ENCODE measurements around the gene OVOL2. TPM values are rescaled to one million over a fixed set of nuclear protein-coding genes. Genes with fewer than 3 reads are reported as not detected.

Gene OVOL2
- polyA plus RNA-seq, 4 donors, result 7.3 to 23.3 (median 10.5) TPM

- 21 to 28% (median 26%) methylated on average over 16 of the region's 16 CpGs for WGBS, 3 donors
- no peak overlapping the region for H3K4me3 ChIP-seq (ENCODE audit: low read depth in 1 of 3, low read length in 3 of 3)
- FAIRE-seq, result no peak
- no peak overlapping the region for H3K27ac ChIP-seq (ENCODE audit: low read depth in 1 of 3, low read length in 2 of 3)
- no peaks in the 10 kb centered on the region for H3K36me3 ChIP-seq (ENCODE audit: control insufficient read depth in 3 of 3, insufficient read depth in 2 of 3, low read depth in 1 of 3, low read length in 3 of 3)
- H3K9me3 ChIP-seq (ENCODE audit: control insufficient read depth in 2 of 2, insufficient read depth in 1 of 2, low read depth in 1 of 2, low read length in 1 of 2), result no peaks in the 10 kb centered on the region
- no peaks in the 10 kb centered on the region for H3K27me3 ChIP-seq (ENCODE audit: control insufficient read depth in 3 of 3, insufficient read depth in 3 of 3, low read length in 3 of 3)
- DNase-seq, result peak; percentile 57 to 64
- H3K4me1 ChIP-seq (ENCODE audit: control insufficient read depth in 3 of 3, insufficient read depth in 2 of 3, low read depth in 1 of 3, low read length in 2 of 3), result no peaks in the 10 kb centered on the region
Measured at GRCh38 chr20:17995967-17996819, 61.5 kb downstream of the OVOL2 start.

- WGBS, 3 donors, result 89 to 93% (median 92%) methylated on average over 3 of the region's 3 CpGs
- no peaks in the 10 kb centered on the region for H3K27me3 ChIP-seq (ENCODE audit: control insufficient read depth in 3 of 3, insufficient read depth in 3 of 3, low read length in 3 of 3)
- no peak overlapping the region for H3K27ac ChIP-seq (ENCODE audit: low read depth in 1 of 3, low read length in 2 of 3)
- no peak for FAIRE-seq
- DNase-seq, result no peak
- H3K9me3 ChIP-seq (ENCODE audit: control insufficient read depth in 2 of 2, insufficient read depth in 1 of 2, low read depth in 1 of 2, low read length in 1 of 2), result no peaks in the 10 kb centered on the region
- peaks cover 0 to 16% (median 6%) of the 10 kb centered on the region in 3 donors for H3K36me3 ChIP-seq (ENCODE audit: control insufficient read depth in 3 of 3, insufficient read depth in 2 of 3, low read depth in 1 of 3, low read length in 3 of 3)
- H3K4me1 ChIP-seq (ENCODE audit: control insufficient read depth in 3 of 3, insufficient read depth in 2 of 3, low read depth in 1 of 3, low read length in 2 of 3), result no peaks in the 10 kb centered on the region
- H3K4me3 ChIP-seq (ENCODE audit: low read depth in 1 of 3, low read length in 3 of 3), result no peak overlapping the region
Measured at GRCh38 chr20:17993546-17993945, 64.2 kb downstream of the OVOL2 start.

- H3K9me3 ChIP-seq (ENCODE audit: control insufficient read depth in 2 of 2, insufficient read depth in 1 of 2, low read depth in 1 of 2, low read length in 1 of 2), result no peaks in the 10 kb centered on the region
- peaks cover 0 to 21% (median 6%) of the 10 kb centered on the region in 3 donors for H3K36me3 ChIP-seq (ENCODE audit: control insufficient read depth in 3 of 3, insufficient read depth in 2 of 3, low read depth in 1 of 3, low read length in 3 of 3)
- DNase-seq (no peak), FAIRE-seq (no peak)
- H3K27me3 ChIP-seq (ENCODE audit: control insufficient read depth in 3 of 3, insufficient read depth in 3 of 3, low read length in 3 of 3), result no peaks in the 10 kb centered on the region
- no peak overlapping the region for H3K4me3 ChIP-seq (ENCODE audit: low read depth in 1 of 3, low read length in 3 of 3)
- no peaks in the 10 kb centered on the region for H3K4me1 ChIP-seq (ENCODE audit: control insufficient read depth in 3 of 3, insufficient read depth in 2 of 3, low read depth in 1 of 3, low read length in 2 of 3)
- WGBS, 3 donors, result 59 to 66% (median 61%) methylated on average over 5 of the region's 5 CpGs
- H3K27ac ChIP-seq (ENCODE audit: low read depth in 1 of 3, low read length in 2 of 3), result no peak overlapping the region
Measured at GRCh38 chr20:17992847-17993513, 64.7 kb downstream of the OVOL2 start.

GRCh38 chr20:17992224-17992637 is 65.5 kb downstream of the OVOL2 start:
- H3K27ac ChIP-seq (ENCODE audit: low read depth in 1 of 3, low read length in 2 of 3), result no peak overlapping the region

GRCh38 chr20:17990278-17990972 is 67.3 kb downstream of the OVOL2 start:
- Histone ChIP-seq H3K4me3 (ENCODE audit: low read depth in 1 of 3, low read length in 3 of 3) (no peak overlapping the region), H3K27me3 (ENCODE audit: control insufficient read depth in 3 of 3, insufficient read depth in 3 of 3, low read length in 3 of 3) (no peaks in the 10 kb centered on the region), H3K9me3 (ENCODE audit: control insufficient read depth in 2 of 2, insufficient read depth in 1 of 2, low read depth in 1 of 2, low read length in 1 of 2) (no peaks in the 10 kb centered on the region), H3K36me3 (ENCODE audit: control insufficient read depth in 3 of 3, insufficient read depth in 2 of 3, low read depth in 1 of 3, low read length in 3 of 3) (peaks cover 0 to 28% (median 6%) of the 10 kb centered on the region in 3 donors), H3K27ac (ENCODE audit: low read depth in 1 of 3, low read length in 2 of 3) (no peak overlapping the region), H3K4me1 (ENCODE audit: control insufficient read depth in 3 of 3, insufficient read depth in 2 of 3, low read depth in 1 of 3, low read length in 2 of 3) (peaks cover 0 to 7% (median 0%) of the 10 kb centered on the region in 3 donors)
- FAIRE-seq (no peak), DNase-seq (no peak)
- WGBS, 3 donors, result 90 to 94% (median 93%) methylated on average over 9 to 10 of the region's 10 CpGs

More at GRCh38 chr20:17992224-17992637, 65.5 kb downstream of the OVOL2 start:
- Histone ChIP-seq H3K27me3 (ENCODE audit: control insufficient read depth in 3 of 3, insufficient read depth in 3 of 3, low read length in 3 of 3) (no peaks in the 10 kb centered on the region), H3K4me1 (ENCODE audit: control insufficient read depth in 3 of 3, insufficient read depth in 2 of 3, low read depth in 1 of 3, low read length in 2 of 3) (no peaks in the 10 kb centered on the region), H3K36me3 (ENCODE audit: control insufficient read depth in 3 of 3, insufficient read depth in 2 of 3, low read depth in 1 of 3, low read length in 3 of 3) (peaks cover 0 to 21% (median 6%) of the 10 kb centered on the region in 3 donors), H3K9me3 (ENCODE audit: control insufficient read depth in 2 of 2, insufficient read depth in 1 of 2, low read depth in 1 of 2, low read length in 1 of 2) (no peaks in the 10 kb centered on the region), H3K4me3 (ENCODE audit: low read depth in 1 of 3, low read length in 3 of 3) (no peak overlapping the region)
- FAIRE-seq (no peak), DNase-seq (no peak)
- 60 to 77% (median 73%) methylated on average over 6 of the region's 6 CpGs for WGBS, 3 donors

GRCh38 chr20:17987988-17988387 is 69.7 kb downstream of the OVOL2 start:
- Histone ChIP-seq H3K4me1 (ENCODE audit: control insufficient read depth in 3 of 3, insufficient read depth in 2 of 3, low read depth in 1 of 3, low read length in 2 of 3) (peaks cover 0 to 10% (median 0%) of the 10 kb centered on the region in 3 donors), H3K9me3 (ENCODE audit: control insufficient read depth in 2 of 2, insufficient read depth in 1 of 2, low read depth in 1 of 2, low read length in 1 of 2) (no peaks in the 10 kb centered on the region), H3K27ac (ENCODE audit: low read depth in 1 of 3, low read length in 2 of 3) (no peak overlapping the region), H3K36me3 (ENCODE audit: control insufficient read depth in 3 of 3, insufficient read depth in 2 of 3, low read depth in 1 of 3, low read length in 3 of 3) (peaks cover 0 to 31% (median 6%) of the 10 kb centered on the region in 3 donors), H3K4me3 (ENCODE audit: low read depth in 1 of 3, low read length in 3 of 3) (no peak overlapping the region), H3K27me3 (ENCODE audit: control insufficient read depth in 3 of 3, insufficient read depth in 3 of 3, low read length in 3 of 3) (no peaks in the 10 kb centered on the region)
- 93 to 96% (median 94%) methylated on average over 3 of the region's 3 CpGs for WGBS, 3 donors
- DNase-seq (no peak), FAIRE-seq (no peak)

GRCh38 chr20:17985388-17986018 is 72.2 kb downstream of the OVOL2 start:
- FAIRE-seq, result peak; percentile 23
- no peaks in the 10 kb centered on the region for H3K27me3 ChIP-seq (ENCODE audit: control insufficient read depth in 3 of 3, insufficient read depth in 3 of 3, low read length in 3 of 3)
- H3K4me1 ChIP-seq (ENCODE audit: control insufficient read depth in 3 of 3, insufficient read depth in 2 of 3, low read depth in 1 of 3, low read length in 2 of 3), result peaks cover 0 to 10% (median 0%) of the 10 kb centered on the region in 3 donors
- DNase-seq, result peak; percentile 91 to 94
- peaks cover 0 to 34% (median 6%) of the 10 kb centered on the region in 3 donors for H3K36me3 ChIP-seq (ENCODE audit: control insufficient read depth in 3 of 3, insufficient read depth in 2 of 3, low read depth in 1 of 3, low read length in 3 of 3)
- H3K27ac ChIP-seq (ENCODE audit: low read depth in 1 of 3, low read length in 2 of 3), result peak overlapping the region in 1 of 3 donors; percentile 84
- 44 to 76% (median 59%) methylated on average over 7 of the region's 7 CpGs for WGBS, 3 donors
- no peaks in the 10 kb centered on the region for H3K9me3 ChIP-seq (ENCODE audit: control insufficient read depth in 2 of 2, insufficient read depth in 1 of 2, low read depth in 1 of 2, low read length in 1 of 2)
- H3K4me3 ChIP-seq (ENCODE audit: low read depth in 1 of 3, low read length in 3 of 3), result no peak overlapping the region

- no peak for DNase-seq
- no peak for FAIRE-seq
- WGBS, 3 donors, result 90 to 96% (median 93%) methylated on average over 6 of the region's 6 CpGs
Measured at GRCh38 chr20:17976305-17976704, 81.4 kb downstream of the OVOL2 start.

More at GRCh38 chr20:17976305-17976704, 81.4 kb downstream of the OVOL2 start:
- Histone ChIP-seq H3K9me3 (ENCODE audit: control insufficient read depth in 2 of 2, insufficient read depth in 1 of 2, low read depth in 1 of 2, low read length in 1 of 2) (no peaks in the 10 kb centered on the region), H3K4me1 (ENCODE audit: control insufficient read depth in 3 of 3, insufficient read depth in 2 of 3, low read depth in 1 of 3, low read length in 2 of 3) (peaks cover 0 to 9% (median 2%) of the 10 kb centered on the region in 3 donors), H3K27me3 (ENCODE audit: control insufficient read depth in 3 of 3, insufficient read depth in 3 of 3, low read length in 3 of 3) (no peaks in the 10 kb centered on the region), H3K36me3 (ENCODE audit: control insufficient read depth in 3 of 3, insufficient read depth in 2 of 3, low read depth in 1 of 3, low read length in 3 of 3) (peaks cover 0 to 31% (median 0%) of the 10 kb centered on the region in 3 donors), H3K27ac (ENCODE audit: low read depth in 1 of 3, low read length in 2 of 3) (no peak overlapping the region), H3K4me3 (ENCODE audit: low read depth in 1 of 3, low read length in 3 of 3) (no peak overlapping the region)

All from small intestine (tissue), 7 donors.